Activated T-helper 2 cell treated with anti-CD3 and anti-CD28 coated beads, Interferon-gamma antibody, Interleukin-2, Interleukin-4, amounts not matched to agents 10 μg/mL and 5 μg/mL and 100 μg/mL, durations not matched to agents 14 hours and 24 hours and 36 hours (primary cell): ENCODE data around the gene PPP1R15B. TPM values are rescaled to one million over a fixed set of nuclear protein-coding genes. Genes with fewer than 3 reads are reported as not detected.
A peak's percentile ranks its signal among the peaks of the same experiment; 100 is the strongest.

Experiments used
- DNase-seq: peaks from one replicate; pipeline ENCODE4 v3.0.0; 2021; ENCODE audit warnings: low spot score
- H3K27ac Mint-ChIP-seq: one replicate; pipeline ENCODE4 v1.8.0; 2021; ENCODE audit warnings: mixed read lengths
- H3K27me3 Mint-ChIP-seq: one replicate; pipeline ENCODE4 v1.8.0; 2021; ENCODE audit warnings: low read depth, mixed read lengths
- H3K36me3 Mint-ChIP-seq: one replicate; pipeline ENCODE4 v1.8.0; 2021; ENCODE audit warnings: low read depth, mixed read lengths
- H3K4me1 Mint-ChIP-seq: one replicate; pipeline ENCODE4 v1.8.0; 2021; ENCODE audit warnings: low read depth, mixed read lengths
- H3K4me3 Mint-ChIP-seq: one replicate; pipeline ENCODE4 v1.8.0; 2021; ENCODE audit warnings: low read depth, mild to moderate bottlenecking, moderate library complexity, mixed read lengths
- H3K9me3 Mint-ChIP-seq: one replicate; pipeline ENCODE4 v1.8.0; 2021; ENCODE audit warnings: mixed read lengths
- intact Hi-C: fragments of 100-400 bp; cut with micrococcal nuclease; formaldehyde crosslinking; loops from one replicate; pipeline ENCODE4 v1.15.1; 2023
- total RNA-seq: library from RNA; stranded (reverse); gene quantifications from 2 replicates; pipeline ENCODE4 v1.2.3, GENCODE V29; 2022

PPP1R15B gene
- total RNA-seq, 1 donor from 2014 or later: 64.3 TPM

DNA sequence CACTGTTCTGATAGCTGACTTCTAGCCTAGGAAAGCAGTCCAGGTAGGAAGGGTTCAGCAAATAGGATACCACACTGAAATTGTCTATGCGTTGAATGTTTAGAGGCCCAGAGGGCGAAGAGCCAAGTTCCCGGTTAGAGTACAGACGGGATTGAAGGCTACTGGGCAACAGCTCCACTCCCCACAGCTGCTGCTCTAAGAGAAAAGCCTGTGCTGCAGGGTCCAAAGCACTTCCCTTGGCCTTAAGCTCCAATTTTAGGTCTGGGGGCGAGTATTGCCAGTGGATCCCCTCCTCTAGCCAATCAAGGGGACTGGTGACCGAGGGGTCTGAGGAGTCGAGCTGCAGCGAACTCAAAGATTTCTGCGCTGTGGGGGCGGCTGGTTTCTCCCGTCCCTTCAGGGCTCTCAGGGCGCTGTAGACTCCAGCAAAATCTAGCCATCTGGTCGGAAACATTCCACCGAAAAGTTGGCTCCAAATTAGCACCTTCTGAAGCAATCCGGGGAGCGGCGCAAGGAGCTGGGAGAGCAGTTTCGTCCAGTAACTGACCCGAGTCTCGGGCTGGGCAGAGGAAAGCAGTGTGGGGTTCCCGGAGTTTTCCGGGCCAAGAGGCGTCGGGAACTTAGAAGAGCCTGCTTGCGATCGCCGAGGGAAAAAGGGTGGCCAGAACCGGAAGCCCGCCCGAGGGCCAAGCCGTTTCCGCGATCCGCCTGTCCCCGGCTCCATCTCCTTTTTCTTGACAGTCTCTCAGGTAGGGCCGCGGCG, 748 bp downstream of the PPP1R15B start:
- intact Hi-C loops: loop anchor here (1.0 to 10.0 kb wide), 4 partner anchors 49 to 794 kb away; partner anchors contain the start of gene SNRPE

DNA sequence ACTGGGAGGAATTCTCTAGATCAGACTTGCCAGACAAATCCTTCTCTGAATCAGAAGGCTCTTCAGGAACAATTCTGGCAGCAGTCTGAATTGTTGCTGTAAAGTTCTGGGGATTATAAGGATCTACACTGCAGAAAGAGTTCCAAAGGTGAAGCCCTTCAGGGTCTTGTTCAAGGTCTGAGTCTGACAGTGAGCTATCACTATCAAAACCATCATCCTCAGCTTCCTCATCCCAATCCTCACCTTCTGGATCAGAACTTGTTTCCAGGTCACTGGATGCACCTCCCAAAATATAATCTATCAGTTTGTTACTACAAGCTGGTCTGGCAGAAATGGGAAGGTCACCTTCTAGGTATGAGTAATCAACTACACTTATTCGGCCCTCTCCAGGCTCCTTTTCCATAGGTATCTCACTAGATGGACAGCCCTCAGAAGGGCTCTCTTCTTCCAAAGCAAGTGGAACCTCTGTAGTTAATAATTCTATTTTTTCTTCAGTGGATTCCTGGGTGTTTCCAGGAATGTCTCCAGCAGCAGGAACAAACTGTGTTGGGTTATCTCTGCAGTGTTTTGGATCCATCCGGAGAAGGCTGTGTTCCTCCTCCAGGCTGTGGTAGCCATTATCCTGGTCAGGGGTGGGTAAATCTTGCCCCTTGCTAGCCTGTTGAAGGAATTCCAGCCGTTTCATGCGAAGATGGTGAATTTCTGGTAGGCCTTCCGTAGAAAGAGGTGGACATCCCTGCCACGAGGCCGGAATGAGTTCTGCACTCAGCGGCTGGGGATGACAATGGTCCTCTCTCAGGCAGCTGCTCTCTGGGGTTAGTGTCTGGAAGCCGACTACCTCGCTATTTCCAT, 1.6 kb downstream of the PPP1R15B start:
- H3K27ac Mint-ChIP-seq: peak overlapping the region; percentile 98
- H3K9me3 Mint-ChIP-seq: no peaks in the 10 kb centered on the region
- H3K4me1 Mint-ChIP-seq: peaks cover 15% of the 10 kb centered on the region
- no peak for DNase-seq
- H3K4me3 Mint-ChIP-seq: peak overlapping the region; percentile 98
- no peaks in the 10 kb centered on the region for H3K27me3 Mint-ChIP-seq
- intact Hi-C loops: loop anchor here (2.0 to 10.0 kb wide), 3 partner anchors 48 to 795 kb away; partner anchors contain the start of gene SNRPE
- H3K36me3 Mint-ChIP-seq: peaks cover 62% of the 10 kb centered on the region

More for the DNA sequence above, 748 bp downstream of the PPP1R15B start:
- H3K4me3 Mint-ChIP-seq: peak overlapping the region; percentile 98
- peaks cover 12% of the 10 kb centered on the region for H3K4me1 Mint-ChIP-seq
- peak overlapping the region; percentile 98 for H3K27ac Mint-ChIP-seq
- H3K36me3 Mint-ChIP-seq: peaks cover 59% of the 10 kb centered on the region
- no peak for DNase-seq
- H3K9me3 Mint-ChIP-seq: no peaks in the 10 kb centered on the region
- no peaks in the 10 kb centered on the region for H3K27me3 Mint-ChIP-seq

DNA sequence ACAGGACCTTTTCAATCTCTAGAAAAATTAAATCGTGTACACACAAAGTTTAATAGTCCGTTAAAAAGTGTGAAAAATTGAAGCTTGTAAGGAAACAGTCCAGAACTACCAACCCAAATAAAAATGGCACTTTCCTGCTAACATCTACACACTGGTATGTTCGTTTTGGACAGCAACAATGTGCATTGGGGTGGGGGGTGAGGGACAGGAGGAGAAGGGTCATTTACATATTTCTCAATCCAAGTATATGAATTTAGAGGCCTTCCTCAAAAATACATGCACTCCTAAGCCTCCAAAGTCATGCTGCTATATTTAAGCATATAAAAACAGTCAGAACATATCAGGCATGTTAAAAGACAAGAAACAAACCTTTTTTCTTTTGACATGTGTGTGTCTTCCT, 2.5 kb downstream of the PPP1R15B start:
- H3K4me3 Mint-ChIP-seq: peak overlapping the region; percentile 98
- intact Hi-C loops: no loop called here
- no peaks in the 10 kb centered on the region for H3K27me3 Mint-ChIP-seq
- H3K4me1 Mint-ChIP-seq: peaks cover 13% of the 10 kb centered on the region
- DNase-seq: no peak
- H3K27ac Mint-ChIP-seq: peak overlapping the region; percentile 12
- H3K36me3 Mint-ChIP-seq: peaks cover 70% of the 10 kb centered on the region
- no peaks in the 10 kb centered on the region for H3K9me3 Mint-ChIP-seq

DNA sequence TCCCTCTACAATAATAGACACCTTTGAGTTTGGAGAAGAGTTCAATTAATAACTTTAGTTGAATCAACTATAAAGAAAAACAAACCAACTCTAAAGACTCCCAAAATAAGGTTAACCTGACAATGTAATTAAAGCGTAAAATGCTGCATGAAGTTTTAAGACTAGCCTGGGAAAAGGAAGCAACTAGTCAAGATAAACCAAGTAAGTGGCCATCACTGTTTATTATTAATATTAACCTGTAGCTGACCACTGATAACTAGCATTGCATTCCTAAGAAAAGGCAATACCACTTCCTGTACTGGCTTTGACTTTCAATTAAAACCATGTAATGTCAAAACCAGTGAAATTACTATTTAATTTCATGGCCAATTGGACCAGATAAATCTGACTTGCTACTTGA, 3.0 kb downstream of the PPP1R15B start:
- Mint-ChIP-seq H3K4me3 (peak overlapping the region; percentile 98), H3K36me3 (peaks cover 76% of the 10 kb centered on the region), H3K27me3 (no peaks in the 10 kb centered on the region), H3K27ac (peak overlapping the region; percentile 42), H3K9me3 (no peaks in the 10 kb centered on the region), H3K4me1 (peaks cover 18% of the 10 kb centered on the region)
- intact Hi-C loops: no loop called here
- no peak for DNase-seq

DNA sequence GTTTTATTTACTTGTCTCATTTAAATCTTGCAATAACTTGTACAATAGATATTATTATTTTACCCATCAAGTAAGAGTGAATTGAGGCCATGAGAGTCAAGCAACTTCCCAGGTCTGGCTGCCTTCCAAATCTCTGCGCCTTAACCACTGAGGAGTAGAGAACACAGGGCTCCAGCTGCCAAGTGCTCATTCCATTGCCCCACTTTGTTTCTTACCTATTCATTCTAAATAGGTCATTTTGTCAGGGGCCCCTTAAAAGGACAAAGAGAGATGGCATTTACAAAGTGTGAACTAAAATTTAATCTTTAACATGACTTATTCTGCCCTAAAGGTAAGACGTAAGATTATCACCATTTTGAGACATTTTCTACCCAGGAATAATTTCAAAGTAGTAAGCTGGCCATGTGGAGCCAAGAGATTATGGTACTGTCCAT, 3.5 kb downstream of the PPP1R15B start:
- intact Hi-C loops: no loop called here
- H3K9me3 Mint-ChIP-seq: no peaks in the 10 kb centered on the region
- DNase-seq: no peak
- peak overlapping the region; percentile 98 for H3K4me3 Mint-ChIP-seq
- H3K36me3 Mint-ChIP-seq: peaks cover 76% of the 10 kb centered on the region
- no peaks in the 10 kb centered on the region for H3K27me3 Mint-ChIP-seq
- peaks cover 18% of the 10 kb centered on the region for H3K4me1 Mint-ChIP-seq
- peak overlapping the region; percentile 42 for H3K27ac Mint-ChIP-seq

DNA sequence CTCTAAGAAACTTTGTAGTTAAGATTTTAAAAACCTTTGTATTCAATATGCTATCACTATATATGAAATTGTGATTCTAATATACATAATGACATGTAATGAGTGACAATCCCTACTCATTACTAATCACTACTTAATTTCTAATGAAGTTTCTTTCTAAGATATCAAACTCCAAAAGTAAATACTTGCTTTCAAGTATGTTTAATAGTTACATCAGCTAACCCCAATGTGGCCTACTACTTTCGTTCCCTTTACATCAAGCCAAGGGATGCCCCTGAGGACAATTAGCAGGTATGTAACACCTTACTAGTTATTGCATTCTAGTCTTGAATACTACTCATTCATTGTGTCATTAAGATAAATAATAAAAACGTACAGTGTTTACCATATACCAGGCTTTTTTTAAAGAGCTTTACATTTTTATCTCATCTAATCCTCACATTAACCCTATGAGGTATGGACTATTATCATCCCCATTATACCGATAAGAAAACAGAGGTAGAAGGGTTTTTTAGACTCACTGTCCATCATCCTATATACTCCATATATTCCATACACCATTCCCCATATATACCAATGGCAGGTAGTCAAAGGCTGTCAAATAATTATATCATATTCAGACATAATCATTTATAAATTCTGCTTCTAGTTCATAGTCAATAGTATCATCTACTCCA, 4.2 kb downstream of the PPP1R15B start:
- H3K9me3 Mint-ChIP-seq: no peaks in the 10 kb centered on the region
- no peak for DNase-seq
- H3K27me3 Mint-ChIP-seq: no peaks in the 10 kb centered on the region
- H3K4me1 Mint-ChIP-seq: peaks cover 14% of the 10 kb centered on the region
- intact Hi-C loops: no loop called here
- H3K27ac Mint-ChIP-seq: no peak overlapping the region
- H3K4me3 Mint-ChIP-seq: peak overlapping the region; percentile 98
- H3K36me3 Mint-ChIP-seq: peaks cover 77% of the 10 kb centered on the region

DNA sequence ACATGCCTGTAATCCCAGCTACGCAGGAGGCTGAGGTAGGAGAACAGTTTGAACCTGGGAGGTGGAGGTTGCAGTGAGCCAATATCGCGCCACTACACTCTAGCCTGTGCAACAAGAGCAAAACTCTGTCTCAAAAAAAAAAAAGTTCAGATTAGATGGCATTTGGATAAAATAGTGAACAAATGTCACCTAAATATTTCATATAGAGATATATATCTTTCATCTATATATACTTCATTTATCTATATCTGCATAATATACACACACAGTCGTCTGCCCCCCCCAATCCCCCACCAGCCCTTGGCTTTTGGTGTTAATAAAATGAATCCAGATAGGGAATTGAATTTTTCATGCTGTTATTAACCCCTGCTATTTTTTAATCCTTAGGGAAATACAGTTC, 5.0 kb downstream of the PPP1R15B start:
- Mint-ChIP-seq H3K4me1 (peaks cover 14% of the 10 kb centered on the region), H3K4me3 (peak overlapping the region; percentile 98), H3K9me3 (no peaks in the 10 kb centered on the region), H3K27ac (no peak overlapping the region), H3K36me3 (peaks cover 85% of the 10 kb centered on the region), H3K27me3 (no peaks in the 10 kb centered on the region)
- intact Hi-C loops: no loop called here
- no peak for DNase-seq

DNA sequence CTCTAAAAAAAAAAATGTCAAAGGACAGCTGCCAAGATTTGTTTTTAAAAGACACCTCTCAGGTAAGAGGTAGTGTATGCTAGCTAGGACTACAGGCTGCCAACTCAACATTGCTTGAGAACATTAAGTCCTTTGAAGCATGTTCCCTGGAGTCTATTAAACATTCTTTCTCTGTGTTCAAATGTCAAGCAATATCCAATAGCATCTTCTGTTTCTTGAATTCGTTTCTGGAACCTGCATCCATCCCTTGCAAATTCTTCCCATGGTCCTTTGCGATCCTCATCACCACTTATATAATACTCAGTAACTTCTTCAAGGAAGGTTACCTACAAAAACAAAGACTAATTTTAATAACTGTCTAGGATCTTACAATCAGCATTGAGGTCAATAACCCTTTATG, 5.6 kb downstream of the PPP1R15B start:
- intact Hi-C loops: no loop called here
- H3K27ac Mint-ChIP-seq: no peak overlapping the region

DNA sequence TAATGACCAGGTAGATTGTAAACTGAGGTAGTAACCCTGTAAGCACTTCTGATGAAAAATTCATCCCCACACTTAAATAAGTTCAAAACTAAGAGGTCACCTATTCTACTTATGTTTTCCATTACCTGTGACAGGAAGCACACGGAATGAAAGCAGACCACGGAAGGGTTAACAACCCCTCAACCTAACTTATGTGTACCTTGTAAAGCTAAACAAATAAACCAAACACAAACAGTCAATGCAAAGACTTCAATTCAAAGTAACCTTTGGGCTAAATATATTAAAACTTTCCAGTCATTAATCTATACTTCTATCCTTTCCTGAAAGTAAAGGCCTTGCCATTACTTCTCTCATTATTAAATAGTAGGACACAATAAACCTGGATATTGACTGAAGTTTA, 7.0 kb downstream of the PPP1R15B start:
- DNase-seq: no peak
- Mint-ChIP-seq H3K27me3 (no peaks in the 10 kb centered on the region), H3K9me3 (no peaks in the 10 kb centered on the region), H3K36me3 (peaks cover 82% of the 10 kb centered on the region), H3K4me3 (no peak overlapping the region), H3K4me1 (peaks cover 19% of the 10 kb centered on the region), H3K27ac (no peak overlapping the region)
- intact Hi-C loops: no loop called here

More for the DNA sequence above, 5.6 kb downstream of the PPP1R15B start:
- H3K4me3 Mint-ChIP-seq: peak overlapping the region; percentile 98
- H3K9me3 Mint-ChIP-seq: no peaks in the 10 kb centered on the region
- peaks cover 85% of the 10 kb centered on the region for H3K36me3 Mint-ChIP-seq
- no peak for DNase-seq
- H3K27me3 Mint-ChIP-seq: no peaks in the 10 kb centered on the region
- peaks cover 16% of the 10 kb centered on the region for H3K4me1 Mint-ChIP-seq

DNA sequence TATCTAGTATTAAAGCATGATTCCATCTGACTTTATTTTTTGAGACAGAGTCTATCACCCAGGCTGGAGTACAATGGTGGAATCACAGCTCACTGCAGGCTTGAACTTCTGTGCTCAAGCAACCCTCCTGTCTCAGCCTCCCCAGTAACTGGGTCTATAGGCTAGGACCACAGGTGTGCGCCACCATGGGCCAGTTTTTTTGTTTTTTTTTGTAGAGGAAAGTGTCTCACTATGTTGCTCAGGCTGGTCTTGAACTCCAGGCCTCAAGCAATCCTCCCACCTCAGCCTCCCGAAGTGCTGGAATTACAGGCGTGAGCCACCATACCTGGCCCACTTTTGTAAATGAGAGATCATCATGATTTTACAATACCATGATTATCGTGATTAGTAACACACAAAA, 9.2 kb downstream of the PPP1R15B start:
- peaks cover 22% of the 10 kb centered on the region for H3K4me1 Mint-ChIP-seq
- H3K4me3 Mint-ChIP-seq: no peak overlapping the region
- no peaks in the 10 kb centered on the region for H3K9me3 Mint-ChIP-seq
- no peaks in the 10 kb centered on the region for H3K27me3 Mint-ChIP-seq
- intact Hi-C loops: no loop called here
- H3K36me3 Mint-ChIP-seq: peaks cover 77% of the 10 kb centered on the region
- DNase-seq: no peak
- H3K27ac Mint-ChIP-seq: no peak overlapping the region

DNA sequence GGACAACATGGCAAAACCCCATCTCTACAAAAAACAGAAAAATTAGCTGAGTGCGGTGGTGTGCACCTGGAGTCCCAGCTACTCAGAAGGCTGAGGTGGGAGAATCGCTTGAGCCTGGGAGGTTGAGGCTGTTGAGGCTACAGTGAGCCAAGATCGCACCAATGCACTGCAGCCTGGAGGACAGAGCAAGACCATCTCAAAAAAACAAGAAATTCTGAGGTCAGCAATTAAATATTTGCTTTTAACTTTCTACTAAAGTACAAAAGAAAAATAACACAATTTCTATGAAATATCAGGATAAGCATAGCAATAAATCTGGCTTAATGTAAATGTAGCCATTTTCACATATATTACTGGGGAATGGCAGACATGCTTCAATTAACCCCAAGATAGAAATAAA, 9.9 kb downstream of the PPP1R15B start:
- no peak for DNase-seq
- Mint-ChIP-seq H3K27ac (no peak overlapping the region), H3K4me3 (no peak overlapping the region), H3K9me3 (no peaks in the 10 kb centered on the region), H3K27me3 (no peaks in the 10 kb centered on the region), H3K4me1 (peaks cover 19% of the 10 kb centered on the region), H3K36me3 (peaks cover 72% of the 10 kb centered on the region)
- intact Hi-C loops: no loop called here

DNA sequence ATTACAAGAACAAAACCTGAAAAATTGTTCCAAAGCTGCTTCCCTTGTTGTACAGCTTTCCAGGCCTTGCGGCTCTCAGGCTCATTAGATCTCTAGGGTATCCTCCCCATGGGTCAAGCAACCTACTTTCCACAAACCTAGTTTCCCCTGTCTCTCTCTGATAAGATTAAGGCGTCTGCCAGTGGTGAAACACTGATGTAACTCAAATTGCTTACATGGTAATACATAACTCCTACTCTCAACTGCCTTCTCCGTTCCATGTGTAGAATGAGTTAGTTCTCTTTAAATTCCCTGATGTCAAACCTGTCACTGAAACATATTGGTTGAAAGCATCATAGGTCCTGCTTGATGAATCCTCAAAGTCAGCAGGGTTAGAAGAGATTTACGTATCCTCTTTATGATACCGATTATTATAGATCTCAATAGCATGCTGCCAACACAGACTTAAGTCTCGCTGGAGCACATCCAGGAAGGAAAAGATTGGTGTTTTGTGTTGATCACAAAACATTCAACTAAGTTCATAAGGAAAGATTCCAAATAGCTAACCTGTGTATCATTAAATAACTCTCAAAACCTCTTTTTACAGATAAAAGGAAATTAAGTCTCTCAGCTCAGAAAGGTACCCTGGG, 10.6 kb downstream of the PPP1R15B start:
- no peaks in the 10 kb centered on the region for H3K9me3 Mint-ChIP-seq
- no peaks in the 10 kb centered on the region for H3K27me3 Mint-ChIP-seq
- intact Hi-C loops: no loop called here
- H3K27ac Mint-ChIP-seq: peak overlapping the region; percentile 29
- no peak for DNase-seq
- H3K4me3 Mint-ChIP-seq: no peak overlapping the region
- peaks cover 17% of the 10 kb centered on the region for H3K4me1 Mint-ChIP-seq
- H3K36me3 Mint-ChIP-seq: peaks cover 73% of the 10 kb centered on the region
